Muscle layer of duodenum (tissue), 2 donors: ENCODE measurements around the gene COL18A1.
"Not testable (repeated sequence)": the region's sequence is repeated elsewhere in the genome, so short reads cannot be mapped to it uniquely, and the experiment has no call there.

Experiments used
- H3K27ac ChIP-seq: one replicate; pipeline ENCODE4 v1.7.0; 2013; ENCODE audit warnings: mild to moderate bottlenecking, low read length
- H3K27me3 ChIP-seq: one replicate; pipeline ENCODE4 v1.7.0; 2013; ENCODE audit warnings: low read depth, mild to moderate bottlenecking, control low read depth, low read length
- H3K36me3 ChIP-seq, 2 donors: one replicate each; pipeline ENCODE4 v1.7.0; 2013; ENCODE audit warnings: low read length in 2 of 2, control low read depth in 1 of 2, mild to moderate bottlenecking in 1 of 2; ENCODE audit not compliant: insufficient read depth in 2 of 2, control insufficient read depth in 1 of 2
- H3K4me1 ChIP-seq, 2 donors: one replicate each; pipeline ENCODE4 v1.7.0; 2013; ENCODE audit warnings: low read length in 2 of 2, mild to moderate bottlenecking in 2 of 2, control low read depth in 1 of 2, moderate library complexity in 1 of 2; ENCODE audit not compliant: insufficient read depth in 2 of 2, control insufficient read depth in 1 of 2
- H3K4me3 ChIP-seq, 2 donors: one replicate each; pipeline ENCODE4 v1.7.0; 2013; ENCODE audit warnings: low read length in 2 of 2, low read depth in 1 of 2, mild to moderate bottlenecking in 1 of 2
- H3K9me3 ChIP-seq, 2 donors: one replicate each; pipeline ENCODE4 v1.7.0; 2013; ENCODE audit warnings: low read length in 2 of 2, control low read depth in 1 of 2, mild to moderate bottlenecking in 1 of 2; ENCODE audit not compliant: control insufficient read depth in 1 of 2
- donor health status: healthy.

Gene COL18A1

GRCh38 chr21:45496968-45497845, 92.2 kb downstream of the COL18A1 start:
- Histone ChIP-seq H3K4me3 (no peak overlapping the region), H3K27me3 (no peaks in the 10 kb centered on the region), H3K9me3 (no peaks in the 10 kb centered on the region), H3K4me1 (no peaks in the 10 kb centered on the region), H3K27ac (no peak overlapping the region), H3K36me3 (peaks cover 10 to 50% of the 10 kb centered on the region in 2 donors)

GRCh38 chr21:45497846-45498645, 93.1 kb downstream of the COL18A1 start:
- peaks cover 10 to 51% of the 10 kb centered on the region in 2 donors for H3K36me3 ChIP-seq
- no peaks in the 10 kb centered on the region for H3K4me1 ChIP-seq
- no peak overlapping the region for H3K27ac ChIP-seq
- H3K27me3 ChIP-seq = no peaks in the 10 kb centered on the region
- no peak overlapping the region for H3K4me3 ChIP-seq
- no peaks in the 10 kb centered on the region for H3K9me3 ChIP-seq

GRCh38 chr21:45498646-45499000, 93.7 kb downstream of the COL18A1 start:
- no peaks in the 10 kb centered on the region for H3K27me3 ChIP-seq
- H3K4me3 ChIP-seq = no peak overlapping the region
- H3K9me3 ChIP-seq = no peaks in the 10 kb centered on the region
- H3K4me1 ChIP-seq = no peaks in the 10 kb centered on the region
- H3K27ac ChIP-seq = no peak overlapping the region
- peaks cover 10 to 51% of the 10 kb centered on the region in 2 donors for H3K36me3 ChIP-seq

- Histone ChIP-seq H3K27ac (no peak overlapping the region), H3K27me3 (no peaks in the 10 kb centered on the region), H3K4me1 (no peaks in the 10 kb centered on the region), H3K36me3 (peaks cover 10 to 51% of the 10 kb centered on the region in 2 donors), H3K9me3 (no peaks in the 10 kb centered on the region), H3K4me3 (no peak overlapping the region)
These were observed 94.3 kb downstream of the COL18A1 start for GRCh38 chr21:45499201-45499750.

- Histone ChIP-seq H3K27ac (no peak overlapping the region), H3K36me3 (peaks cover 10 to 48% of the 10 kb centered on the region in 2 donors), H3K9me3 (no peaks in the 10 kb centered on the region), H3K4me1 (no peaks in the 10 kb centered on the region), H3K4me3 (no peak overlapping the region), H3K27me3 (no peaks in the 10 kb centered on the region)
These were observed 95.1 kb downstream of the COL18A1 start for GRCh38 chr21:45499970-45500577.

- H3K36me3 ChIP-seq = peaks cover 5 to 36% of the 10 kb centered on the region in 2 donors
- not testable (repeated sequence) for H3K9me3 ChIP-seq, H3K4me3 ChIP-seq, H3K27me3 ChIP-seq, H3K27ac ChIP-seq, H3K4me1 ChIP-seq
These were observed 96.4 kb downstream of the COL18A1 start for GRCh38 chr21:45501081-45502005.

- Histone ChIP-seq H3K4me3 (no peak overlapping the region), H3K9me3 (no peaks in the 10 kb centered on the region), H3K27ac (no peak overlapping the region), H3K36me3 (peaks cover 5 to 30% of the 10 kb centered on the region in 2 donors), H3K4me1 (no peaks in the 10 kb centered on the region), H3K27me3 (no peaks in the 10 kb centered on the region)
These were observed 97.0 kb downstream of the COL18A1 start for GRCh38 chr21:45502006-45502345.

GRCh38 chr21:45502600-45502999, 97.6 kb downstream of the COL18A1 start:
- no peaks in the 10 kb centered on the region for H3K4me1 ChIP-seq
- no peaks in the 10 kb centered on the region for H3K27me3 ChIP-seq
- H3K36me3 ChIP-seq = peaks cover 2 to 24% of the 10 kb centered on the region in 2 donors
- H3K27ac ChIP-seq = no peak overlapping the region
- no peaks in the 10 kb centered on the region for H3K9me3 ChIP-seq
- H3K4me3 ChIP-seq = no peak overlapping the region

- not testable (repeated sequence) for H3K4me1 ChIP-seq, H3K9me3 ChIP-seq, H3K27ac ChIP-seq, H3K4me3 ChIP-seq, H3K27me3 ChIP-seq
- peaks cover 3 to 18% of the 10 kb centered on the region in 2 donors for H3K36me3 ChIP-seq
These were observed 98.3 kb downstream of the COL18A1 start for GRCh38 chr21:45503226-45503625.

GRCh38 chr21:45504021-45504515, 99.1 kb downstream of the COL18A1 start:
- Histone ChIP-seq H3K36me3 (peaks cover 3 to 10% of the 10 kb centered on the region in 2 donors), H3K9me3 (no peaks in the 10 kb centered on the region), H3K27me3 (no peaks in the 10 kb centered on the region), H3K4me3 (no peak overlapping the region), H3K27ac (no peak overlapping the region), H3K4me1 (no peaks in the 10 kb centered on the region)
